Measurements from ENCODE around the gene LRMDA.

GRCh38 chr10:76278811-76279460 lies 847.5 kb downstream of the LRMDA start:
- TF ChIP-seq EZH2 (IDR thresholded peaks at IDR 0.05; ENCODE audit: low read length, unreplicated experiment) (no peak), CTCF (conservative IDR thresholded peaks at IDR 0.05; ENCODE audit: low read depth, low read length) (no peak), EZH2phosphoT487 (IDR thresholded peaks at IDR 0.05; ENCODE audit: borderline replicate concordance, low read length) (no peak)
